Ishikawa (cell line): ENCODE data around the gene SPA17.

Experiments
- CEBPB ChIP-seq: IDR thresholded peaks from 2 replicates; pipeline ENCODE4 v1.6.1; 2012
- CREB1 ChIP-seq: IDR thresholded peaks from 2 replicates; pipeline ENCODE4 v1.6.1; 2012; ENCODE audit warnings: low read depth
- EGR1 ChIP-seq: IDR thresholded peaks from 2 replicates; pipeline ENCODE4 v1.6.1; 2012
- EP300 ChIP-seq: IDR thresholded peaks from 2 replicates; pipeline ENCODE4 v1.6.1; 2012; ENCODE audit warnings: borderline replicate concordance
- FOXM1 ChIP-seq: IDR thresholded peaks from 2 replicates; pipeline ENCODE4 v1.6.1; 2012; ENCODE audit warnings: low read depth, borderline replicate concordance
- NFIC ChIP-seq: IDR thresholded peaks from 2 replicates; pipeline ENCODE4 v1.6.1; 2012
- RAD21 ChIP-seq: IDR thresholded peaks from 2 replicates; pipeline ENCODE4 v1.6.1; 2012; ENCODE audit warnings: low read depth
- TAF1 ChIP-seq: IDR thresholded peaks from 2 replicates; pipeline ENCODE4 v1.6.1; 2012; ENCODE audit warnings: low read depth, mild to moderate bottlenecking
- TCF12 ChIP-seq: IDR thresholded peaks from 2 replicates; pipeline ENCODE4 v1.6.1; 2012; ENCODE audit warnings: low read depth
- TEAD4 ChIP-seq: IDR thresholded peaks from 2 replicates; pipeline ENCODE4 v1.6.1; 2012
- YY1 ChIP-seq: IDR thresholded peaks from 2 replicates; pipeline ENCODE4 v1.6.1; 2012; ENCODE audit warnings: low read depth
- TF ChIP-seq, protein P1 (sequence below): IDR thresholded peaks from 2 replicates; pipeline ENCODE4 v1.6.1; 2012
- TF ChIP-seq, protein P2 (sequence below): IDR thresholded peaks from 2 replicates; pipeline ENCODE4 v1.6.1; 2012; ENCODE audit warnings: low read depth, mild to moderate bottlenecking

DNA sequence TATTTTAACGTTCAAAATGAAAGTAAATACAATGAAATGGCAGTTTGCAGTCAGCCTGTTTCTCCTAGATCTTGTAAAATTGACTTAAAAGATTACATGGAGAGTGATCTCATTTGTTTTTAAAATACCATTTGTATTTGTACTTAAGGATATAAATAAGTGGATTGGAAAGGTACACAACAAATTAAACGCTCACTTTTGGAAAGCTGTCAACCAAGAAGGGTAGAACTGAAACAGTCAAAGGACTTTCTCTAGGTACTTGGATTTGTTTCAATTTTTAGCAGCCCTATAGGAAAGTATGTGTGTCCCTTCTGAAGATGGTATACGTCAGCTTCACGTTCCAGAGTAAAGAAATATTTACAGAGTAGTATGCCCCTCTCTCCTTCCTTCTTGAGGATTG lies 43.7 kb upstream of the SPA17 start:
- TF ChIP-seq YY1: no peak
- TF ChIP-seq RAD21: no peak
- no peak for TF ChIP-seq TEAD4
- TF ChIP-seq, protein P1, sequence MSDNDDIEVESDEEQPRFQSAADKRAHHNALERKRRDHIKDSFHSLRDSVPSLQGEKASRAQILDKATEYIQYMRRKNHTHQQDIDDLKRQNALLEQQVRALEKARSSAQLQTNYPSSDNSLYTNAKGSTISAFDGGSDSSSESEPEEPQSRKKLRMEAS: no peak
- no peak for TF ChIP-seq EP300
- TF ChIP-seq, protein P2, sequence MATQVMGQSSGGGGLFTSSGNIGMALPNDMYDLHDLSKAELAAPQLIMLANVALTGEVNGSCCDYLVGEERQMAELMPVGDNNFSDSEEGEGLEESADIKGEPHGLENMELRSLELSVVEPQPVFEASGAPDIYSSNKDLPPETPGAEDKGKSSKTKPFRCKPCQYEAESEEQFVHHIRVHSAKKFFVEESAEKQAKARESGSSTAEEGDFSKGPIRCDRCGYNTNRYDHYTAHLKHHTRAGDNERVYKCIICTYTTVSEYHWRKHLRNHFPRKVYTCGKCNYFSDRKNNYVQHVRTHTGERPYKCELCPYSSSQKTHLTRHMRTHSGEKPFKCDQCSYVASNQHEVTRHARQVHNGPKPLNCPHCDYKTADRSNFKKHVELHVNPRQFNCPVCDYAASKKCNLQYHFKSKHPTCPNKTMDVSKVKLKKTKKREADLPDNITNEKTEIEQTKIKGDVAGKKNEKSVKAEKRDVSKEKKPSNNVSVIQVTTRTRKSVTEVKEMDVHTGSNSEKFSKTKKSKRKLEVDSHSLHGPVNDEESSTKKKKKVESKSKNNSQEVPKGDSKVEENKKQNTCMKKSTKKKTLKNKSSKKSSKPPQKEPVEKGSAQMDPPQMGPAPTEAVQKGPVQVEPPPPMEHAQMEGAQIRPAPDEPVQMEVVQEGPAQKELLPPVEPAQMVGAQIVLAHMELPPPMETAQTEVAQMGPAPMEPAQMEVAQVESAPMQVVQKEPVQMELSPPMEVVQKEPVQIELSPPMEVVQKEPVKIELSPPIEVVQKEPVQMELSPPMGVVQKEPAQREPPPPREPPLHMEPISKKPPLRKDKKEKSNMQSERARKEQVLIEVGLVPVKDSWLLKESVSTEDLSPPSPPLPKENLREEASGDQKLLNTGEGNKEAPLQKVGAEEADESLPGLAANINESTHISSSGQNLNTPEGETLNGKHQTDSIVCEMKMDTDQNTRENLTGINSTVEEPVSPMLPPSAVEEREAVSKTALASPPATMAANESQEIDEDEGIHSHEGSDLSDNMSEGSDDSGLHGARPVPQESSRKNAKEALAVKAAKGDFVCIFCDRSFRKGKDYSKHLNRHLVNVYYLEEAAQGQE: no peak
- TF ChIP-seq NFIC: no peak
- TF ChIP-seq CREB1: no peak
- TF ChIP-seq TAF1: no peak
- no peak for TF ChIP-seq CEBPB
- TF ChIP-seq FOXM1: no peak
- no peak for TF ChIP-seq EGR1
- no peak for TF ChIP-seq TCF12
